Cerebellar nuclear complex (tissue), 1 donor: ENCODE data around the gene NCOA7.
"Not testable (repeated sequence)": the region's sequence is repeated elsewhere in the genome, so short reads cannot be mapped to it uniquely, and the experiment has no call there.

ENCODE experiments used
- DNase-seq, 2 experiments: peaks; one replicate each; lab custom pipeline; 2025; lab: John Stamatoyannopoulos, UW

NCOA7 gene

DNA sequence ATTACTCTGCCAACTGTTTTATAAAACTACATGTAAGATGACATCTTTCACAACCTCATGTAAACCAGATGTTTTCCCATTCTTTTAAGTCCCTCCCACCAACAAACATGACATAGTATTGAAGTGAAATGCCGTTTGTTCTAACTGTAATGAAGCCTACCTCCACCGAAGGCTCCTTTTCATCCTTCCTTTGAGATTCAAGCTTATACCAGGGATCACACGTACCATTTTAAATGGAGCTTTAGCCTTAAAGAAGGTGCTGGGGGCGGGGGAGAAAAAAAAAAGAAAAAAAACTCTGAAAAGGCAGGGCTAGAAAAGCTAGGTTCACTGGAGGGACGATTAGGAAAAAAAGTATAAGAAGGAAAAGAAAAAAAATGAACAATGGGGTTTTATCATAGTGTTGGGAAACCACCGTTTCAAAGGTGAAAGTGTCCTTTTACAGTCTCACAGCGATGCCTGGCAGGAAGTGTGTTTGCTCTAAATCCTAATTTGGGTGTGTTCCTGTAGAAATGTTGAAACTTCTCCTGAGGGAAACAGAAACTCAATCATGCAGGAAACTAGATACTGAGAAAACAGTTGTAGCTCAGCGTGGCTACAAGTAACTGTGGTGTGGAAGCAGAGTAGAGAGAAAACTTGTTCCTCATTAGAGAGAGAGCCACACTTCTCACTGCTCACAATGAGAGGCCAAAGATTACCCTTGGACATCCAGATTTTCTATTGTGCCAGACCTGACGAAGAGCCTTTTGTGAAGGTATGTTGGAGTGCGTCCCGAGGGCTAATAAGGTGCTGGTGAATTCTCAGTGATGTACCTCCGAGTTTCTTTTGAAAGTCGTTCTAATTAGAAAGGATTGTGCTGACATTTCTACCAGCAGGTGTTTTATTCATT, 128.2 kb downstream of the NCOA7 start:
- DNase-seq: no peak

DNA sequence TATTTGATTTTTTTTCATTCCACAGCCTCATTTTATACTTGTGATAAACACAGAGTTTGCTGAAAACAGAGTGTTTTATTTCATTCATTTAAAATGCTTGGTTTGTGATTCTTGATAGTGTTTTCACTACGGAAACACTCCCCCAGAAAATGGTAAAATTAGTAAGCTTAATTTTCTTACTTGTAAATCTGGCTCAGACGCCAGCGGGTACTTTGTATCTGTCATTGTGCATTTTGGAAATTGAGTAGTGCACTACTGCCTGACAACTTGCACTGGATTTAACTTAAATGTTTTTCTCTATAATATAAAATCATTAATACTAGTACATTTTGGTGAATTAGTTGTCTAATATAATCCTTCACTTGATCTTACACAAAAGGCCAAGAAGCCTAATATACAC, 128.9 kb downstream of the NCOA7 start:
- no peak for DNase-seq

DNA sequence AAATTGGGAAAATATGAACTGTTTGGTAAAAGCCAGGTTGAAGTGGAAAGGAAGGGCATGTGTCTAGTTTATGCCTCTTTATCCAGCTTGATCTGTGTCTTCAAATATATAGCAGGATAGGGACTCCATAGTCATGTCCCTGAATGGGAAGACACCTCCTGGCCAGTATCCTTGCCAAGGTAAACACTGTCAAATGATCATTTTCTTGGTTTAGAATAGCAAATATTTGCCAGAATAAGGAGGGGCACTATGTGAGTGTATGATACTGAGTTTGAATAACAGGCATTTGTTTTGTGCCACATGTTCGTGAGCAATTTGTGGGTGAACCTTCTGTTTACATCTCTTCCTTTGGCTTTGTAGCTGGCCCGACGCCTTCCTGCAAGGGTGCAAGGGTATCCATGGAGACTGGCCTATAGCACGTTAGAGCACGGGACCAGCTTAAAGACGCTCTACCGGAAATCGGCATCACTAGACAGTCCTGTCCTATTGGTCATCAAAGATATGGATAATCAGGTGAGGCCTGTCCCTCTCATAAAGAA, 131.6 kb downstream of the NCOA7 start:
- no peak for DNase-seq

DNA sequence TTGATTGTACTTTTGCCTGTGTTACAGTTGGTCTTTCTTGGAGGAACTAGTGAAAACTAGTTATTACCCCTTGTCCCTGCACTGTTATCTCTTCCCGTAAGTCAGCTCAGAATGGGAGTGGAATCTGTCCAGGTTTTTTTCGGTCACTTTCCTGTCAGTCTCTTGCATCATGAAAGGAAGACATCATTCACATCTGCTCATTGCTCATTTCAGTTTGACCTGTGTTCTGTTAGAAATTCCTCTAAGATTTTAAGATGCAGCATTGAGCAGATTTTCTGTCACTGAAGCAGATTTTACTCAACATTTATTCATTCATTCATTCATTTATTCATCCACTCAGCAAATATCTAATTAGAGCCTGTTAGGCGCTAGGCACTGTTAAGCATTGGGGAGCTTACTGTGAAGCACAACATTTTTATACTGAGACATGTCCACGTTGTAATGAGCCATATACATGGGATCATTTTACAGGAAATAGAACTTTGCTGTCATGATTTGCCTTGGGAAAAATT, 132.7 kb downstream of the NCOA7 start:
- no peak for DNase-seq

DNA sequence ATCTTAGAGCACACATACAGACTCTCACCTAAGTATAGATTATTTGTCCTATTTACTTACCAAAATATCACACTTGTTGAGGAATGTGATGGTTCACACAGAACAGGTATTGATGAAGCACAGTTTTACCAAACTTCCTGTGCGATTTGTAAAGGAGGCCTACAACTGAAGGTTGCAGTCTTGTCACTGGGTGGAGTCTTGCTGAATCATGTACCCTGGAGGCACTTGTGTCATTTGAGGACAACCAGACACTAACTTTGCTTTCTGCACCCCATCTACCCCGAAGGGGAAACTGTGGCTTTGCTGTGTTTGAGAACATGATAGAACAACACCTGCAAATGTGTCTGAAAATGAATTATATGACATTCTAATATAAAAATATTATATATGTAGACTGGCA, 133.4 kb downstream of the NCOA7 start:
- no peak for DNase-seq

DNA sequence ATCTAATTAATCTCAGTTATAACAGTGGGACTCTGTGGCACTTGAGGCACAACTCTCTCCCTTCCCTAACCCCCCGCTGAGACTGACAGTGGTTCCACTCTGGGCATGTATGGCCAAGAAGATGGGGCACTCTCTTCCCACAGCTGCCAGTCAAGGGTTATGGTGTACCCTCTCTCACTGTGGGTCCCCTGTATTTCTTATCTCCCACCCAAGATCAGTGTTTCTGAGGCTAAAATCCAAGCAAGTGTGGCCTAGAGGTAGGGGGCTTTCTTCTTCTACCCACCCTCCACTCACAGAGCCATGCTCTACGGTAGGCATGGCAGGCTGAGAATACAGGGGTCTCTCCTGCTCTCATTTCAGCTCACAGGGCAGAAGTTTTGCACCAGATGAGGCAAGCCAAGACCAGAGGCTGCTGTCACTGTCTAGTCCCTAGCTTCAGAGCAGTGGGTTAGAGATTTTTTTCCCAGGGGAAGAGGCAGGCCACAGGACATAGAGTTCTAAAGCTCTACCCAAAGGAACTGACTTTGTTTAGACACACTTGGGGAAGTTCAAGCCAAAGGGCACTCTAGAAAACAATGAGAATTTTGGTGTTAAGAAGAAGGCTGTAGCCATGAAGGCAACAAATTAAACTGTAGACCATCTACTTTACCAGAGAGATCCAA, 134.1 kb downstream of the NCOA7 start:
- DNase-seq: no peak

DNA sequence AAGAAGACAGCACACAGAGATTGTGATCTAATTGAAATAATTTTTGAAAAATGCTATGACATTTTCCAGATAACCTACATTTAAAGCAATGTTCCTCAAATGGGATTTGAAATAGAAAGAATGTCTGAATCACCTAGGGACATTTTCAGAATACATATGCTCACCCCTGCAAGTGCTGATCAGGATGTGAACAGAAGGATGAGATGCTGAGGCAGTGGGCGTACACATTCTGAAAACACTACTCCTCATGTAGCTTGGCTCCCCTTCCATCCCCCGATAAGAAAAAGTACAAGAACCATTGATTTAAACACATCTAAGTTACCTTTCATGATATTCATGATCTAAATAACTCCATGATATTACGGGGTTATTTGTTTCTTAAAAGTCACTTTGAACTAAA, 136.0 kb downstream of the NCOA7 start:
- DNase-seq: no peak

DNA sequence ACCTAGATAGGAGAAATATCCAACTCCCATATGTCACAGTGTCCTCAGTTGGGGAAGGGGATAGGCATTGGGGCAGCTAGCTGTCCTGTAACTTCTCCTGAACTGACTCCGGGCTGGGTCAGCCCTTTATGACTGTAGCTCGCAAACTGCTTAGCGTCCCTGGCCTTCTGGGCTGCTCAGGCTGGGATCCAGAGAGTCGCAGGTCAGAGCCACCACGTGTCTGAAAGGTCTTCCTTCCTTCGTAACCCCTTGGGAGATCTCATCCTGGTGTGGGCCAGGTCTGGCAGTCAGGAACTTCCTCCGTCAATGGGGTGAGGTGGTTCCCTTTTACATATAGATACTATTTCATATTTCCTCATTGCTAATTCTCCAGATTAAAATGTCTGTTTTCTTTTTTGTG, 137.0 kb downstream of the NCOA7 start:
- no peak for DNase-seq

DNA sequence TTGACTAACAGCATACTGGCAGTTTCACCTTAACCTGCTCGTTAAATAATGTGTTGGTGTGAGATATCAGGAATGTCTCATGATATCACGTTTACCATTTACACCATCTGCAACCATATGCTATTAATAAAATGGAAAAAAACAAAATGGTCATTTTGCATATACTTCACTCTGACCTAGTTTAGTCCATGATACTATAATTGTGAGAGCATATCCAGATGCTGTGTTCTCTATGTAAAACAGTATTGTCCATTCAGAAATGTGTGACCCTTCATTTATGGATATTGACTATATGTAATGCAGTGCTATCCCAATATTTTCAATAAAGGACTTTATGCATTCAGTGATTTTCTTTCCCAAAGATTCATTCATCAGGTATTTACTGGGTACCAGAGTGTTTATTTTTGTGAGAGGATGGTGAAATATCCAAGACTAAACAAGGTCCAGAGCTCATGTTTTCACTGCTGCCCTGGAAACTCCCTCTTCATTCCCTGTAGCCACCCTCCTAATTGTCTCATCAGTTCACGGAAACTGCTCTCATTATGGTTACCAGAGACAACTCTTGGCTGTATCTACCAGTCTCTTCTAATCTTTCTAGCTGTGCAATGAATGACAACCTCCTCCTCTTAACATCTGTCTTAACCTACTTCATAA, 140.1 kb downstream of the NCOA7 start:
- DNase-seq: no peak

DNA sequence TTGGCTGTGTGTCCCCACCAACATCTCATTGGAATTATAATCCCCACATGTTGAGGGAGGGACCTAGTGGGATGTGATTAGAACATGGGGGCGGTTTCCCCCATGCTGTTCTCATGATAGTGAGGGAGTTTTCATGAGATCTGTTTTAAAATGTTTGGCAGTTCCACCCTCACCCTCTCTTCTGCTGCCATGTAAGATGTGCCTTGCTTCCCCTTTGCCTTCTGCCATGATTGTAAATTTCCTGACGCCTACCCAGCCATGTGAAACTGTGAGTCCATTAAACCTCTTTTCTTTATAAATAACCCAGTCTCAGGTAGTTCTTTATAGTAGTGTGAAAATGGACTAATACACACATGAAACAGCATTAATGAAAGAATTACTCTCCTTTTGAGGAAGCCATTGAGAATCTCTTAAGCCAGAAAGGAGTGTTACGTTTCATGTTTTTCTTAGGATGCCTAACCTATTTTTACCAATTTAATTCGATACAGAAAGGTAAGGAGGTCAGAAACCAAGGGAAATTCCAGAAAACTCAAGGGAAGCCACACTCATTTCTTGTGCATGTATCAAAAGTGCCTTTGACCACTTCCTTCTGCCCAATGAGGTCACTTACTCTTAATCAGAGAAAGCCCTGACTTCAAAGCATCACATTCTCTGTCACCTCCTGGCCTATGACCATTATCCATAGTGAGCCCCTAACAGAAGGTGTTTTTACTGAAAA, 141.1 kb downstream of the NCOA7 start:
- no peak for DNase-seq

DNA sequence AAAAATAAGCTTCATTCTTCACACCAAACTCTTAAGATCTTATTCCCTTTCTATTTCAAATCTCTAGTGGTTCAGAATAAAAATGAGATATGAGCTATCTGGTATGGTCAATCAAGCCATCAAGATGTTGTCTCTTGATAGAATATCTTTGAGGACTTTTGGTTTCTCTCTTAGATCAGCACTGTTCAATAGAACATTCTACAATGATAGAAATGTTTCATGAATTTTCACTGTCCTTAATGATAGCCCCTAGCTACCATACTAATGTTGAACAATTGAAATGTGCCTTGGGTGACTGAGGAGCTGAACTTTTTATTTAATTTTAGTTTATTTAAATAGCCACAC, 141.7 kb downstream of the NCOA7 start:
- DNase-seq: no peak

DNA sequence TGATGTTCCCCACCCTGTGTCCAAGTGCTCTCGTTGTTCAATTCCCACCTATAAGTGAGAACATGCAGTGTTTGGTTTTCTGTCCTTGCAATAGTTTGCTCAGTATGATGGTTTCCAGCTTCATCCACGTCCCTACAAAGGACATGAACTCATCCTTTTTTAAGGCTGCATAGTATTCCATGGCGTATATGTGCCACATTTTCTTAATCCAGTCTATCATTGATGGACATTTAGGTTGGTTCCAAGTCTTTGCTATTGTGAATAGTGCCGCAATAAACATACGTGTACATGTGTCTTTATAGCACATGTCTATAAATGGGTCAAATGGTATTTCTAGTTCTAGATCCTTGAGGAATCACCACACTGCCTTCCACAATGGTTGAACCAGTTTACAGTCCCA, 144.8 kb downstream of the NCOA7 start:
- DNase-seq: not testable (repeated sequence)

DNA sequence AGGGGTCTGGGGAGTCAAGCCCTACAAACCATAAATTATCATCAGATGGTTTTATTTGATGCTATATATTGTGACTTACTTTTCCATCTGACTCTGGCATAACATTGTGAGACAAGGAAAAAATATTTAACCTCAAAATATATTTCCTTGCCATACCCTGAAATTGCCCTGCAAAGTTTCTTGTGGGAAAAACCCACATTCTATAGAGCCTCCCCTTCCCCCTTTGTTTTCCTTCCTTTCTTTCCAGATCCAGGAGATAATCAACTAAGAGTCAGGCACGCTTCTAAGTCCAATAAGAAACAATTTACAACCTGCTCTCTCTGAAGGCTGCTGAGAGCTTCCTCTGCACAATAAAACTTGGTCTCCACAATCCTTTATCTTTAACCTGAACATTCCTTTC, 148.3 kb downstream of the NCOA7 start:
- DNase-seq: no peak

DNA sequence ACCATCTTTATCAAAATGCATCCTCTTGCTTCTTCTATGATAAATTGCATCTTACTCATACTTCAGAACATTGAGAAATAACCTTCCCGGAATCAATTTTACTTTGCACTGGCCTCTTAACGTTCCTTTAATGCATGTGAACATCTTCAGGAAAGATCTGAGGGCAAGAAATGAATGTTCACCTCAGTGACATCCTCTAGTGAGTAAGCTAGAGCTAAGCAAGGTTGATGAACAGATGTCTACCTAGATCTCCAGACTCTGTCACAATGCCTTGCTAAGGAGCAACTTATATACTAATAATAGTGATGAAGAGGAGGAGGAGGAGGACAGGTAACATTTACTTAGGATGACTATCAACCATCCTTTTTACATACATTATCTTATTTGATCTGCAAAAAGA, 149.0 kb downstream of the NCOA7 start:
- no peak for DNase-seq

DNA sequence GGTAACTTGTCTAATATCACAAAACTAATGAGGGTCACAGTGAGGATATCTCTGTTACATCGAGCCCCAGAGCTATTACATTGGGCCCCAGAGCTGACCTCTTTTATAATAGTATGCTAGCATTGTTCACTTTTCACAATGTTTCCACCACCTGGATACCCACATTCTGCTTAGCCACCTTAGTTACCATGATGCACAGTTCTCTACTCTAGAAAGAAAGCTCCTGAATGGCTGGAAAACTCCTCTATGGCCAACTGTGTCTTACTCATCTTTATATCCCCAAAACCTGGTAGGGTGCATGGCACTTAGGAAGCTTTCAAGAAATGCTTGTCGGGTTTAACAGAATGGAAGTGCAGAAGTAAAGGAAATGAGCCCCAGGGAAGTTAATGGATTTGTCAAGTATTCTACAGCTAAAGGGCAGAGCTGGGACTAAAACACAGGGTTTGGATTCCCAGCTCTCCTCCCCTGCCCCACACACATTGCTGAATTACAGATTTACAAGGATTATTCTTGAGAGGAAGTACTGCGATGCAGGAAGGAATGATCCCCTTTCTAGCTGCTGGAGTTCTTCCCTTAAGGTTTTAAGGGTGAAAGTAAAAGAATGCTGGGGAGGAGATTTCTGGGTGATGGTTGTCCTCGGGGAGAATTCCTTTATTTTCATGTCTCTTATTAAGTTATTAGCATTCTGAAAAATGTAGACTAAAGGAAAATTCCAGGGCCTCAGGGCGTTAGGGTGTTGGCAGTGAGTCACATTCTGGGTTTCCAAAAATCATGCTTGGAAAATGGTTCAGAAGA, 149.7 kb downstream of the NCOA7 start:
- no peak for DNase-seq

DNA sequence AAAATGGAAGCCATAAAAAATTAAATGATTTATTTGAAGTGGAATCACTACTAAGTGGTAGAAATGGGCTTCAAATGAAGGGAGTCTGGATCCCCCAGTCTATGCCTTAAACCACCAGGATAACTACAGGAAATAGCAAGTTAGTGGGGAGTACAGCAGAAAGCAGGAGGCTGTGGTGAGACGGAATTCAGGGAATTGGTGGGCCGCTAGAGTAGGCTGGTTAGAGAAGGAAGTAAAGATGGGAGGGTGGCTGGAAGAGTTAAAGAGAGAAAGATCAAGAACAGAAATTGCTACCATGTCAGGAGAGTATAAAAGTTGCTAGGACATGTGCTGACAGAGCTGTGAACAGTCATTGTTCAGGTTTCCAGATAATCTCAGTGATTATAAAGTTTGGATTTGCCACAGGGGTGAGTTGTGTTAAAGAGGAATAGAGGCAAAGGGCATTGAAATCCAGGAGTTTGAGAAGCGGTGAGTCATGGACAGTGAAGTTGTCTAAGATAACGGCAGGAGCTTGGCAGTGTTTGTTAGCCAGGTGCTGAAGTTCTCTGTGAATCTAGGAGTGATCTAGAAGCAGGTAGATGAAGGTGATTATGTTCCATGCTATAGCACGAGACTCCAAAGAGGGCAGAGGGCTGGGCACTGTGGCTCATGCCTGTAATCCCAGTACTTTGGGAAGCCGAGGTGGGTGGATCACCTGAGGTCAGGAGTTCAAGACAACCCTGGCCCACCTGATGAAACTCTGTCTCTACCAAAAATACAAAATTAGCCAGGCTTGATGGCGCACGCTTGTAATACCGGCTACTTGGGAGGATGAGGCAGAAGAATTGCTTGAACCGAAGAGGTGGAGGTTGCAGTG, 152.1 kb downstream of the NCOA7 start:
- DNase-seq: no peak

DNA sequence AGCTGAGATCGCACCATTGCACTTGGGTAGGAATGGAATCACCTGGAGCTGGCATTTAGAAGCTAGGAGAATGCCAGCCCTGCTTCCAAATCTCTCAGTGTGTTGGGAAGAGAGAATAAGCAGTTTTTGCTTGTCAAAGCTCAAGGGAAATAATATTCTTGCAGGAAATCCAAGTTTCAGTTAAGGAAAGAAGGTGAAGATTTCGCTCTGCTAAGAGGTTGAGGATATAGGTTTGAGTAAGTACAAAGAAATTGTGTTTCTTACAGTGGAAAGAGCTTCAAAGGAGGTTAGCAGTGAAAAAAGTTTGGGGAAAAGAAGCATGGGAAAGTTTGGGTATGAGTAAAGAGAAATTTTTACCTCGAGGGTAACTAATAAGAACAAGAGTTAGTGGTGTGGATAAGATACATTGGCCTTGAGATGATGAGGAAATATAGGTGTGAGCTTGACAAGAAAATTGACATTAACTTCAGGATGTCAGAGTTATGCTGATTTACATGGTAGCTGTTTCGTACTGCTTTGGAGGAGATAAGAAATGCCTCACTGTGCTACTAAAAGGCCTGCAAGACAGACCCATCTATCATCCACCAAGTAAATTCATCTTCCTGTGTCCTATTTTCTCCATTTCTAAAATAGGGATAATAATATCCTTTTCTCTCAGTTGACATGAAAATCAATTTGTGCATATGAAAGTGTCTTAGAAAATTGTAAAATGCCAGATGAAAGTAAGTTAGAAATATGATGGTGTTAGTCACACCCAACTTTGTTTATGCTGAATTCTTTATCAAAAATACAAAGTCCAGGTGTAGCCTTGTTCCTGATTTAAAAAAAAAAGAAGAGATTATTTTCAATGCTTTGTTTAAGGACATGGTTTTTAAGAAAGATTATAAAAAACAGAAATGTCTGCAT, 153.0 kb downstream of the NCOA7 start:
- no peak for DNase-seq

DNA sequence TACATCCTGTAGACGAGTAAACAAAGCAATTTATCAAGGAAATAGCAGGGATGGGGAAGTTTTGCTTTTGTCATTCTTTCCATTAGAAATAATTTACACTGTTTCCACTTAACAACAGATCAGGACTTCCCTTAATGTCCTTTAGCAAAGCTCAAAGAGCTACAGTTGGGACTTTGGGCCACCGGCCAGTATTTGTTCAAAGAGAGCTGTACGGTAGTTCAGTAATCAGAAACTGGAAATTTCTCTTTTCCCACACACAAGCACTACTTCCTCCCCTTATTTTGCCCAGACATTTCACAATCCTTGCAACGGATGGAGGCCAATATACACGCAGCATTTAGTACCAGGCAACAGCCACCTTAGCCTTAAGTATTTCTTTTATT, 153.7 kb downstream of the NCOA7 start:
- no peak for DNase-seq

DNA sequence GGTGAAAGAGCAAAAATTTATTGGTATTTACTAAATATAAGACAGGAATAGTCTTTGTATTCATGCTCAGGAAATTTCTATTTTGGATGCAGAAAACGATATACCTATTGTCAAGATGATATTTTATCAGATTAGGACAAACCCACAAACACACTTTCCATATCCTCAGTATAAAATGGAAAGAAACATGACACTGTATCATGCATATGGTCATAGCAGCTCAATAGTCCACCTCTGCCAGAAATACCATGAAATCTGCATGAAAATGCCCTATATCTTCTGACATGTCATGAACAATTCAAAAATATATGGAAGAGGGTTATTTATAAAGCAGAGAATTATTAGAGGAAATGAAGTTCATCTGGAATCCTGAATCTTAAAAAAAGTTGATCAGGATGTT, 154.1 kb downstream of the NCOA7 start:
- DNase-seq: no peak
